Measurements from ENCODE around the gene ALOX12.

The ALOX12 gene

DNA sequence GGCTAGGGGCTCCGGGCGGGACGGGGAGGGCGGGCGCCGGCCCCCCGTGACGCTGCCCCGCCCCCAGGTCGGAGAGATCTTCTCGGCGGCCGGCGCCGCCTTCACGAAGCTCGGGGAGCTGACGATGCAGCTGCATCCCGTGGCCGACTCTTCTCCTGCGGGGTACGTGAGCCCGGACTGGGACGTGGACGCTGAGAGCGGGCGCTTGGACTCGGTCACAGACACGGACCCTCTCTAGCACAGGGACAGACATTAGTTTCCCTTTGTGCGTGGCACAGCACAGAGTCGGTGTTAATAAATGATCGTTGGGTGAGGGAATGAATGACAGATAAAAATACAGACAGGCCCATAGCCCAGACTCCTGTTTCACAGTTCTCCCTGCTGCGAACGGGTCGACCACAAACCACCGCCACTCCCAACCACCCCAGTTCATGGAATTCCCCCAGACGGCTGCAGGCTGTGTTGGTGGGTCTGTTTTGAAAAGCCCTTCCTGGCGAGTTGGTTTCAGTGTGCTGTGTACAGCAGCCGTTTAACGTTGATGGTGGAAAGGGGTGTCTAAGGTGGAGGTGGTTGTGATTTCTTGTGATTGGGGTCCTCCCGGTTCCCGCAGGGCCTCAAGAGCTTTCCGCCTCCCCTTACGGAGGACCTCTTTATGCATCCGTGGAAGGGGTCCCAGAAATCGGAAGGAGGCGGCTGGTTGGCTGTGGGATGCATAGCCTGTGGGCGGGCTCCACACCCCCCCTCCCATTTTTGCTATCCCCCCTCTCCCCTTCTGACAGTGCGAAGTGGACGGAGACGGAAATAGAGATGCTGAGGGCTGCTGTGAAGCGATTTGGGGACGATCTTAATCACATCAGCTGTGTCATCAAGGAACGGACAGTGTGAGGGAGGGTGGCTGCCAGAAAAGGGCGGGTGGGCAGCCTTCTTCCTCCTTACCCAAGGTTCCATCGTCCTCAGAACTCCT lies 19.4 kb downstream of the ALOX12 start:
- H3K27me3 ChIP-seq (ENCODE audit: control insufficient read depth, insufficient read depth, low read length), result no peaks in the 10 kb centered on the region
- WGBS (ENCODE audit: insufficient coverage, insufficient read length), result no CpG with 5 or more reads among the region's 56 CpGs
- H3K4me3 ChIP-seq (ENCODE audit: low read length), result peak overlapping the region; percentile 50; the same call in 1 of the 2 replicates
- 0 out of 2 replicates have a peak, but pooled peaks cover 2% of the 10 kb centered on the region for H3K36me3 ChIP-seq (ENCODE audit: control insufficient read depth, insufficient read depth, low read length)
- H3K9me3 ChIP-seq (ENCODE audit: control insufficient read depth, insufficient read depth, low read length), result no peaks in the 10 kb centered on the region
- no peak for DNase-seq (ENCODE audit: low read depth, low spot score)
- peaks cover 2% of the 10 kb centered on the region; the same call in 1 of the 2 replicates for H3K4me1 ChIP-seq (ENCODE audit: control insufficient read depth, insufficient read depth, low read length)
- no peak overlapping the region for H3K27ac ChIP-seq (ENCODE audit: low read length)

DNA sequence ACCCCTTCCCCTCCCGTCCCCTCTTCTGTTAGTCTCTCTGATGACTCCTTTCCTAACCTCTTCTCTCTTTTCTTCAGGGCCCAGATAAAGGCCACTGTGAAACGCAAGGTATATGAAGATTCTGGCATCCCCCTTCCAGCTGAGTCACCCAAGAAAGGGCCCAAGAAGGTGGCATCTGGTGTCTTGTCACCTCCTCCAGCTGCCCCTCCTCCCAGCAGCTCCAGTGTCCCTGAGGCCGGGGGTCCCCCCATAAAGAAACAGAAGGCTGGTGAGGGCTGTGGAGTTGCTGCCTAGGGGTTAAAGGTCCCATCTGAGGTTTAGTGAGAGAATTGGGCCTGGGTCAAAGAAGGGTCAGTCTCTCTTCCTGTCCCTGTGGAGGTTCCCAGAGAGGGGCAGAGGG lies 20.6 kb downstream of the ALOX12 start:
- Histone ChIP-seq H3K27ac (ENCODE audit: low read length) (no peak overlapping the region), H3K27me3 (ENCODE audit: control insufficient read depth, insufficient read depth, low read length) (no peaks in the 10 kb centered on the region), H3K36me3 (ENCODE audit: control insufficient read depth, insufficient read depth, low read length) (0 out of 2 replicates have a peak, but pooled peaks cover 2% of the 10 kb centered on the region), H3K4me1 (ENCODE audit: control insufficient read depth, insufficient read depth, low read length) (peaks cover 2% of the 10 kb centered on the region; the same call in 1 of the 2 replicates), H3K4me3 (ENCODE audit: low read length) (no peak overlapping the region), H3K9me3 (ENCODE audit: control insufficient read depth, insufficient read depth, low read length) (no peaks in the 10 kb centered on the region)
- WGBS (ENCODE audit: insufficient coverage, insufficient read length), result no CpG with 5 or more reads among the region's 3 CpGs
- no peak for DNase-seq (ENCODE audit: low read depth, low spot score)

DNA sequence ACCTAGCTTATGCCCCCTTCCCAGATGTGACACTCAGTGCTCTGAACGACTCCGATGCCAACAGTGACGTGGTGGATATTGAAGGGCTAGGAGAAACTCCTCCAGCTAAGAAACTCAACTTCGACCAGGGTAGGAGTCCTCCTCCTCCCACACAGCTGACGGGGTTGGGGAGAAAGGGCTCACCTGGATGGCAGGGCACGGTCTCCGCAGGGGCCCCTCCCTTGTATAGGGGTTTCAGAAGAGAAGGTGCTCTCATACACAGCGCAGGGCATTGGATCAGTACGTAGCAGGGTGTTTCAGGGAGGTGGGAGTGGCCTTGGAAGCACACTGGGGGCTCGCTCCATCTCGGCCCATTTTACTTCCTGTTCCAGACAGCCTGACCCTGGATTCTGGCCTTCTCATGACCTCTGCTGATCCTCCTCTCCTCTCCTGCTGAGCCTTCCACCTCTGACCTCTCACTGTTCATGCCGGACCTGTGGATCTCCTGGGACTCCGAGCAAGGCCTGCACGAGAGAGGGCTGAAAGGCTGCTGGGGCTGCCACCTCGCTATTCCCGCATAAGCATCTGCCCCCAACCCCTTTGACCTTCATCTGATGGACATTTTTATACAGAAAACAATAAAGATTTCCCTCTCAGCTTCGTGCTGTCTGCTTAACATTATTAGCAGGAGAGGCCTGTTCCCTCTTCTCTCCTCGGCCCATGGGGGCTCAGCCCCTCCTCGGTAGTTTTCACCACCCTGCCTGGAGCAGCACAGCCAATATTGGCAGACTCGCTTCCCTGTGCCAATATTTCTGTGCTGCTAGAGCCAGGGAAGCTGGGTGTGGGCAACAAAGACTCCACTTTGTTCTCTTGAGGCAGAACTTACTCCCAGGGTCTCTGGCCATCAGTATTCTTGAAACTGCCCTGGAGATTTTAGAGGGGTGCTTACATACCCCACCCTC lies 21.3 kb downstream of the ALOX12 start:
- H3K4me1 ChIP-seq (ENCODE audit: control insufficient read depth, insufficient read depth, low read length), result peaks cover 2% of the 10 kb centered on the region; the same call in 1 of the 2 replicates
- H3K9me3 ChIP-seq (ENCODE audit: control insufficient read depth, insufficient read depth, low read length), result no peaks in the 10 kb centered on the region
- H3K36me3 ChIP-seq (ENCODE audit: control insufficient read depth, insufficient read depth, low read length), result 0 out of 2 replicates have a peak, but pooled peaks cover 2% of the 10 kb centered on the region
- WGBS (ENCODE audit: insufficient coverage, insufficient read length), result no CpG with 5 or more reads among the region's 20 CpGs
- H3K27me3 ChIP-seq (ENCODE audit: control insufficient read depth, insufficient read depth, low read length), result no peaks in the 10 kb centered on the region
- H3K4me3 ChIP-seq (ENCODE audit: low read length), result no peak overlapping the region
- no peak overlapping the region for H3K27ac ChIP-seq (ENCODE audit: low read length)
- no peak for DNase-seq (ENCODE audit: low read depth, low spot score)

DNA sequence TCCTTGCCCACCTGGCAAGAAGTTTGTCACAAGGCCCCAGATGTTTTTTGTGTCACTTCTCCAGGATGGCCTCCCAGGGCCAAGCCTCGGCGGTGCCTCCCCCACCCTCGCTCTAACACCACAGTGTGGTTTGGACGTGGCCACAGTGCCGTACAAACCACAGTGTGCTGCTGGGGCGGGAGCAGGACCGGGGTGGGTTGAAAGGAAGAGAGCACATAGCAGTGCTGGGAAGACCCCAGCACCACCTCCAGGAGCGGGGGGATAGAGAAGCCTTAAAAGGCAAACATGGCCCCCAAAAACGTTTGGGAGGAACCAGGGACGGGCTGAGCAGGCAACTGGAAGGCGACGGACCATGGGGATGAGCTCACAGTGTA lies 22.0 kb downstream of the ALOX12 start:
- 0 out of 2 replicates have a peak, but pooled peaks cover 2% of the 10 kb centered on the region for H3K36me3 ChIP-seq (ENCODE audit: control insufficient read depth, insufficient read depth, low read length)
- H3K27ac ChIP-seq (ENCODE audit: low read length), result no peak overlapping the region
- no peak for DNase-seq (ENCODE audit: low read depth, low spot score)
- H3K9me3 ChIP-seq (ENCODE audit: control insufficient read depth, insufficient read depth, low read length), result no peaks in the 10 kb centered on the region
- H3K4me3 ChIP-seq (ENCODE audit: low read length), result no peak overlapping the region
- peaks cover 2% of the 10 kb centered on the region; the same call in 1 of the 2 replicates for H3K4me1 ChIP-seq (ENCODE audit: control insufficient read depth, insufficient read depth, low read length)
- peaks cover 2% of the 10 kb centered on the region; the same call in 1 of the 2 replicates for H3K27me3 ChIP-seq (ENCODE audit: control insufficient read depth, insufficient read depth, low read length)
- WGBS (ENCODE audit: insufficient coverage, insufficient read length), result no CpG with 5 or more reads among the region's 12 CpGs

DNA sequence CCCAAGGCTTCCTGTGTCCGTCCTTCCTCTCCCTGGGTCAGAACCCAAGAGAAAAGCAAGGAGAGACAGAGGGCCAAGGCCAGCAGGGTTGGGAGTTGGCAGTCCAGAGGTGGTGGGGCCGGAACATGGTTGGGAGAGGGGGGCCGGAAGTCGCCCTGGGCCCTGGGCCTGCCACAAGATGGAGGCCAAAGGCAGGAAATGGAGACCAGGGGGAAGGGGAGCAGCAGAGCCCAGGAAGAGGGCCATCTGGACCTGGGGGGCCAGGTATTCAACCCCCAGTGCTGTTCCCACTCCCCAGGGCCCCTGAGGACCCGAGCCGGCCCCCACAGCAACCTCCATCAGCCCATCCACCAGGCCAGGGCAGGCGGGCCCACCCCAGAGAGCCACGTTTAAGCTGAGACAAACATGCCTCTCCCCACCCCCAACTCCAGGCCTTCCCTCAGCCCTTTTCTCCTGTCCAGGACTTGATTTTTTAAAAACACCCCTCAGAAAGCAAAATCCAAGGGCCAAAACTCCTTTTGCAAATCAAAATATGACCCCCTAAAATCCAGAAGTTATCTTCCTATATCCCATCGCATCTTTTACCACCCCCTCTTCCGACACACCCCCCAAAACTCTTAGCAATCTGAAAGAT lies 22.6 kb downstream of the ALOX12 start:
- no peaks in the 10 kb centered on the region for H3K9me3 ChIP-seq (ENCODE audit: control insufficient read depth, insufficient read depth, low read length)
- WGBS (ENCODE audit: insufficient coverage, insufficient read length), result 100% methylated on average over 2 of the region's 10 CpGs
- no peak for DNase-seq (ENCODE audit: low read depth, low spot score)
- H3K4me1 ChIP-seq (ENCODE audit: control insufficient read depth, insufficient read depth, low read length), result peaks cover 2% of the 10 kb centered on the region; the same call in 1 of the 2 replicates
- H3K36me3 ChIP-seq (ENCODE audit: control insufficient read depth, insufficient read depth, low read length), result 0 out of 2 replicates have a peak, but pooled peaks cover 2% of the 10 kb centered on the region
- no peak overlapping the region for H3K4me3 ChIP-seq (ENCODE audit: low read length)
- H3K27me3 ChIP-seq (ENCODE audit: control insufficient read depth, insufficient read depth, low read length), result peaks cover 2% of the 10 kb centered on the region; the same call in 1 of the 2 replicates
- no peak overlapping the region for H3K27ac ChIP-seq (ENCODE audit: low read length)

DNA sequence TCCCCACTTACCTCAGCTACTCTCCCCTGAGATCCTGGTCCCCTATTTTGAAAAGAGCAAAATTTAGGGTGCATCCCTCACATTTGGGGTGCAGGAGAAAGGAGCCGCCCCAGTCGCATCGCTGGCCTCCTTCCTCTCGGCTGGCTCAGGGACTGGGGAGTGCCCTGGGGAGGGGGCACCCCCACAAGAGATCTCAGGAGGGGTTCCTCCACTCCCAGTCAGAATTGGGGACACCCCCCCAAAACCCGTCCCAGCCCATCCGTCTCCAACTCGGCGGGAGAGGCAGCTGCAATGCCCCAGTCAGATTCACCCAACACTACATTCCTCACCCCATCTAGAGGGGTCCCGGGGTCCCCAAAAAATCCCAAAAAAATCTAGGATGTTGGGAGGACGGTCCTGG lies 23.5 kb downstream of the ALOX12 start:
- Histone ChIP-seq H3K27me3 (ENCODE audit: control insufficient read depth, insufficient read depth, low read length) (peaks cover 2% of the 10 kb centered on the region; the same call in 1 of the 2 replicates), H3K9me3 (ENCODE audit: control insufficient read depth, insufficient read depth, low read length) (no peaks in the 10 kb centered on the region), H3K36me3 (ENCODE audit: control insufficient read depth, insufficient read depth, low read length) (0 out of 2 replicates have a peak, but pooled peaks cover 2% of the 10 kb centered on the region), H3K27ac (ENCODE audit: low read length) (no peak overlapping the region), H3K4me1 (ENCODE audit: control insufficient read depth, insufficient read depth, low read length) (peaks cover 3% of the 10 kb centered on the region), H3K4me3 (ENCODE audit: low read length) (no peak overlapping the region)
- no peak for DNase-seq (ENCODE audit: low read depth, low spot score)
- WGBS (ENCODE audit: insufficient coverage, insufficient read length), result no CpG with 5 or more reads among the region's 10 CpGs

DNA sequence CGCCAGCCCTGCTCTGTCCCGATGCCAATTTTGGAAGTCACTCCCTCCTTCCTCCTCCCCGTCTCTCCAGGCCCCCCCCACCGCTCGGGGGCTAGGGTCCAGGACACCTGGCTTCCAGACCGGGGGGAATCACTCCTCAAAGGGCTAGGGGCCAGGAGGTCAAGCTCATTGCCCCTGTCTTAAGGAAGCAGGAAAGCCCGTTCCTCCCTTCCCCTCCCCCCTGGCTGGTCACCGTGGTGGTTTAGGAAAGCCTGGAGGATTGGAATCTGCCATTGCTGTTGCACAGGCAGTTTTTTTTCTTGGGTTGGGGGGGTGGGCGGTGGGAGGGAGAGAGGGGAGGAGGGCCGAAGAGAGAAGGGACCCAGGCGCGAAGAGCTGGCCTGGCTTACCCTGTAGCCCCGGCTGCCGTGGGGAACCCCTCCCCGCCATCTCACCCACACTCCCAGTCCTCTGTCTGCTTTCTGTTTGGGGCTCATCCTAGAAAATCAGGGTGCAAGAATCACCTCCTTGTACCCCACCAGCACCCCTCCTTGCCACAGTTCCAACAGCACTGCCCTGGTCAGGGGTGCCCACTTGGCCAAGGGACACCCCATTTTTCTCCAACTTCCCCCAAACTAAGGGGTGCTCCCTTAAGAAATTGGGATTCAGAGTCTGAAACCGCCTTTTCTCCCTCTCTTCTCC lies 24.1 kb downstream of the ALOX12 start:
- H3K27ac ChIP-seq (ENCODE audit: low read length), result no peak overlapping the region
- WGBS (ENCODE audit: insufficient coverage, insufficient read length), result no CpG with 5 or more reads among the region's 16 CpGs

DNA sequence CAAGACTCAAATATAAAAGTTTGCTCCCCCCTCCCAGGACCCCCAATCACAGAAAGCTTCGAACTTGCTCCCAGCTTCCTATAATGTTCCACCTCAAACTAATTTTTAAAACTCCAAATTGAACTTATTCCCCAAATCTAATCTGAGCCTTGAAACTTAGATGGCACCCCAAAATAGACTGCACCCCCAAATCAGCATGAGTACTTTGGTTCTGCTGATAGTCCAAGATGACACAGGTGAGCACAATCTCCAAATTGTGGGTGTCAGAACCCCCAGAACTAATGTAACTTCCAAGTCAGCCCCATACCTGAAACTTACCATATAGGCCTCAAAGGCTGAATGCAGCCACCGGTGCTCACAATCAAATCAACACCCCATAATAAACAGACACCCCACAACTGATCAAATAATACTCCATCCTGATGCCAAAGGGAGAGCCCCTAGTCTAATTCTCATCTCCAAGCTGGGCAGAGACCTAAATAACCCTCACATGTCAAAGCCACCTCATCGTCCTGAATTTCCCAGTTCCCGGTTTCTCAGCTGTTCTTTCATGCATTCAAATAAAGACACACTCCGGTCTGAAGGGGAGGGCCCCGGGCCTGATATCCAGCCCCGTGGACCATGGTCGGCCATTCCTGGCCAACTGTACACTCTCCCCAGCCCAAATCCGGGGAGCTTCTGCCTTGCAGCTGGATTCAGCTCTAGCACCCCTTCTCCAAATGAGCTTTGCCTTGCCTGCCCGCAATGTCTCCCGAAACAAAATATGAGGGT lies 25.2 kb downstream of the ALOX12 start:
- Histone ChIP-seq H3K27me3 (ENCODE audit: control insufficient read depth, insufficient read depth, low read length) (peaks cover 2% of the 10 kb centered on the region; the same call in 1 of the 2 replicates), H3K27ac (ENCODE audit: low read length) (no peak overlapping the region), H3K36me3 (ENCODE audit: control insufficient read depth, insufficient read depth, low read length) (0 out of 2 replicates have a peak, but pooled peaks cover 2% of the 10 kb centered on the region), H3K4me3 (ENCODE audit: low read length) (no peak overlapping the region), H3K9me3 (ENCODE audit: control insufficient read depth, insufficient read depth, low read length) (no peaks in the 10 kb centered on the region), H3K4me1 (ENCODE audit: control insufficient read depth, insufficient read depth, low read length) (peaks cover 3% of the 10 kb centered on the region)
- WGBS (ENCODE audit: insufficient coverage, insufficient read length), result no CpG with 5 or more reads among the region's 11 CpGs
- no peak for DNase-seq (ENCODE audit: low read depth, low spot score)

More for the DNA sequence above, 24.1 kb downstream of the ALOX12 start:
- no peak for DNase-seq (ENCODE audit: low read depth, low spot score)
- H3K36me3 ChIP-seq (ENCODE audit: control insufficient read depth, insufficient read depth, low read length), result 0 out of 2 replicates have a peak, but pooled peaks cover 2% of the 10 kb centered on the region
- H3K9me3 ChIP-seq (ENCODE audit: control insufficient read depth, insufficient read depth, low read length), result no peaks in the 10 kb centered on the region
- peaks cover 3% of the 10 kb centered on the region for H3K4me1 ChIP-seq (ENCODE audit: control insufficient read depth, insufficient read depth, low read length)
- peak overlapping the region; percentile 12; the same call in 1 of the 2 replicates for H3K4me3 ChIP-seq (ENCODE audit: low read length)
- H3K27me3 ChIP-seq (ENCODE audit: control insufficient read depth, insufficient read depth, low read length), result peaks cover 2% of the 10 kb centered on the region; the same call in 1 of the 2 replicates
